Suppressor macrophage treated with lipopolysaccharide for 4 hours (primary cell): Measurements from ENCODE around the gene CDC20B.
"Not testable (repeated sequence)": the region's sequence is repeated elsewhere in the genome, so short reads cannot be mapped to it uniquely, and the experiment has no call there.

Experiments
- DNase-seq: peaks from one replicate; pipeline ENCODE4 v3.0.0-alpha.2; 2020

CDC20B gene

DNA sequence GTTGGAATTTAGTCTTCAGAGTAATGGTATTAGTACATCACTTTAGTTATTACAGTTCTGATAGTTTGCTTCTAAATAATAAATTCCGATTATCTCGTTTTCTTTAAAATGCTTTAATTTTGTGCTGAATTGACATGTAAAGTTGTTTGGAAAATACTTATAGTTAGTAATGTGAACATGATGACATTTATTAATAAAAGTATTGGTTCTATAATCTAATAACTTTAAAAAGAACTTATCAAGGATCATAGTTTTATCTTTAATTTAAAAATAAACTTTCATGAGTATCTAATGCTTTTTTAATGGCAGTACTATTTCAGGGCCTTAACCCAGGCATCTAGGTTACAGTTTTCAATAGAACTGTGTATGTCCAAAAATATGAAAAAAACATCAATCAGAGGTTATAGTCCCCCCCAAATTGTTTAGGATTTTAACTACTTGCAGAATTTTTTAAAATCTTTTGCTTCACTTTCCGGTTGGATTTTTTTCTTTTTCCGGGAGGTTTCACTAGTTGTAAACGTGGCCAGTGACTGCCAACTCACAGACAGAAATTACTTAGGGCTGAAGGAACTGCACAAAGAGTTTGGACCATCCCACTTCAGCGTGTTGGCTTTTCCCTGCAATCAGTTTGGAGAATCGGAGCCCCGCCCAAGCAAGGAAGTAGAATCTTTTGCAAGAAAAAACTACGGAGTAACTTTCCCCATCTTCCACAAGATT is 12.3 kb downstream of the CDC20B start:
- no peak for DNase-seq

- DNase-seq = peak; percentile 60
Measured at GRCh38 chr5:55159763-55160492, 13.0 kb downstream of the CDC20B start, which contains the start of gene GPX8. Gene GPX8 (plus strand): TSS chr5:55160171. CDS start chr5:55160193, 22 bp downstream.

DNA sequence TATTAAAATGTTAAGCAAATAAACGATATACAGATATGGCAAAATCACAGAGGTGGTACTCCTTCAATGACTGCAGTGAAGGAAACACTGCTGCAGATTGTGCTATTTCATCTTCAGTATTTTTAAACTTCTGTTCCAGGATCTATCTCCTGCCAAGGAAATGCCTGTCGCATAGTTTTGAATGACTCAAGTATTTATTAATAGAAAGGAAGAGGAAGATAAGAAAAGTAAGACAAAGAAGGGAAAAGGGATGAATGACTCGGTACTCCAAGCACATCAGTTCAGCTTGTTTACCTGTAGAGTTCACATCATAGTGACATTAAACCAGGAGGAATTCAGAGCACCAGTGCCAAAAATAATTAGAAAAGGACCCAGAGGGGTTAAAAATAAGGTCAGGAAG is 18.1 kb downstream of the CDC20B start:
- DNase-seq = no peak

DNA sequence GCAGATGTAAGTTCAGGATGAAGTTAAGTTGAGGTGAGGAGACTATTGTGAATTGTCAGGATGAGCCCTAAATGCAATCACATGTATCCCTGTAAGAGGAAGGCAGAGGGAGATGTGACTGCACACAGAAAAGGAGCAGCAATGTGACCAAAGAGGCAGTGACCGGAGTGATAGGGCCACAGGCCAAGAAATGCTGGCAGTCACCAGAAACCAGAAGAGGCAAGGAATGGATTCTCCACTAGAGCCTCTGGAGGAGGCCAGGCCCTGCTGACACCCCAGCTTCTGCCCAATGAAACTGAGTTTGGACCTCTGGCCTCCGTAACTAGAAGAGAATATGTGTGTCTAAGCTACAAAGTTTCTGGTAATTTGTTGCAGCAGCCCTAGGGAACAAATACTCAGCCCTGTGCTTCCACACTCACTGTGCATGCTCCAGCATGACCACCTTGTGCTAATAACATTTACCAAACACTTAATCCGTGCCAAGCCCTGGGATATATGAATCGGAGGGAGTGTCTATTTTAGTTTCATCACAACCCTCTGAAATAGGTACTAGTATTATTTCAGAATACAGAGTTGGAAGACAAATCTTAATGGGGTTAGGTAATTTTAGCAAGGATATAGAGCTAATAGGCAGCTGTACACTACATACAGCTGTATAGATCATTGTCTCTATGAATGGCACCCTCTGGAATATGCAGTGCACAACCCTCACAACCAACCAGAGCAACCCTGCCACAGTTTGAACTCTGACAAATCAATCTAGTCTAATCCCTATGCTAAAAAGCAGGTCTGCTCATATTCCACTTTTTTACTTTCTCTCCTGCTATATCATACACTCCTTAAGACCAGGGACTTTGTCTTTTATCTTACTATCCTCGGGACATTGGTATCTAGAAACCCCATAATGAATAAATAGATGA is 20.8 kb downstream of the CDC20B start:
- no peak for DNase-seq

DNA sequence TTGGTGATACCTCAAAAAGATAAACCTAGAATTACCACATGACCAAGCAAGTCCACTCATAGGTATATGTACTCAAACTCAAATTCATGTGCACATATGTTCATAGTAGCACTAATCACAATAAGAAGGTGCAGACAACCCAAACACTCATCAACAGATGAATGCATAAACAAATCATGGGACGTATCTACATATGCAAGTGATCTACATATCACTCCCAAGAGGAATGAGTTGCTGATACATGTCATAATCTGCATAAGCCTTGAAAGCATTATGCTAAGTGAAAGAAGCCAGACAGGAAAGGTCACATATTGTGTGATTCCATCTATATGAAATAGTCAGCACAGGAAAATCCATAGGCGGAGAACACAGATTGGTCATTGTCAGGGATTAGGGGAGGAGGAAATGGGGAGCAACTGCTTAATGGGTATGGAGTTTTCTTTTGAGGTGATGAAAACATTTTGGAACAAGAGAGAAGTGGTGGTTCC is 23.6 kb downstream of the CDC20B start:
- no peak for DNase-seq

GRCh38 chr5:55146543-55147151 is 26.3 kb downstream of the CDC20B start:
- DNase-seq = peak; percentile 87

DNA sequence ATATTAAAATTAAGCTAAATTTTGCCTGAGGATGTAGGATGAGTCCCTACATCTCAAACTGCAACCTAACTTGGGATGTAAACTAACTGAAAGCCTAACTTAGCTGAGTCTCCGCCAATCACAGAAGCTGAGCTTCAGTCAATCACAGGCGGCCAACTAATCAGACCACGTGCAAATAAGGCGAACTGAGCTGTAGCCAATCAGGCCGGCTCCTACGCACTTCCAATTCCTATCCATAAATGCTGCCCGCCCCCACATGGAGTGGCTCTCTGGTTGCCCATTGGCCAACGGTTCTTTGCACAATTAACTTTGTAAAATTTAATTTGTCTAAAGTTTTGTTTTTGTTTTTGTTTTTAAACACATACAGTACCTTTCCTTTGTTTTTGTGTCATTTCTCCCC is 26.9 kb downstream of the CDC20B start:
- DNase-seq = no peak

GRCh38 chr5:55143624-55144023 is 29.4 kb downstream of the CDC20B start:
- DNase-seq = no peak

DNA sequence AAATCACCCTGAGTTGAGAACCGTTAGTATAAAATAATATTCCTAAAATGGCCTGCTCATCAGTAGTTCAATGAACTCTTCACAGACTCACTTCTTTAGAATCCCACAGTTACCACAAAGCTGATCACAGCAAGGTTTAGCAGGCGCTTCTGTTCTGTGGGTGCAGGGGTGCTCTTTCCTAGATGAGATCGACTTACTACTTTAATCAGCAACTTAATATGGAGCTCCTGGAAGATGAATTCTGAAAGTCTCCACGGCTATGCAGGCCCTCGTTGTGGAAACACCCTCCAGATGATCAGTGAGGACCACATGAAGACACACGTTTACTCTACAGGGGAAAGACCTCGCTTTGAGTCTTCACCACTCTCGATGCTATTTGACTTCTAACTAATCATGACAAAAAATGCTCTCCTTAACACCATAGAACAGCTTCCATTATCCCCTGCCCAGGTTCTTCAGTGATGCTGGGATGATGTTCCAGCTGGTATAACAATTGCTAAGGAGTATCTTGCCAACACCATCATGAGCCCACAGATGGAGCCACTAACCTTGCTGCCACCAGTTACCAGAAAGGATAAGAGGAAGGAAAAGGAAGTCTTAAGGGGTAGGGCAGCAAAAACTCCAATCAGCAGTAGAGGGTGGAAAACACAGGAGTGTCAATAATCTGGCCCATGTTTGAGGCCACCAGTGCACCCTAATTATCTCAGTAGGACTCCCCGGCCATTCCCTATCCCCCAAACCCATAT is 30.9 kb downstream of the CDC20B start:
- no peak for DNase-seq

DNA sequence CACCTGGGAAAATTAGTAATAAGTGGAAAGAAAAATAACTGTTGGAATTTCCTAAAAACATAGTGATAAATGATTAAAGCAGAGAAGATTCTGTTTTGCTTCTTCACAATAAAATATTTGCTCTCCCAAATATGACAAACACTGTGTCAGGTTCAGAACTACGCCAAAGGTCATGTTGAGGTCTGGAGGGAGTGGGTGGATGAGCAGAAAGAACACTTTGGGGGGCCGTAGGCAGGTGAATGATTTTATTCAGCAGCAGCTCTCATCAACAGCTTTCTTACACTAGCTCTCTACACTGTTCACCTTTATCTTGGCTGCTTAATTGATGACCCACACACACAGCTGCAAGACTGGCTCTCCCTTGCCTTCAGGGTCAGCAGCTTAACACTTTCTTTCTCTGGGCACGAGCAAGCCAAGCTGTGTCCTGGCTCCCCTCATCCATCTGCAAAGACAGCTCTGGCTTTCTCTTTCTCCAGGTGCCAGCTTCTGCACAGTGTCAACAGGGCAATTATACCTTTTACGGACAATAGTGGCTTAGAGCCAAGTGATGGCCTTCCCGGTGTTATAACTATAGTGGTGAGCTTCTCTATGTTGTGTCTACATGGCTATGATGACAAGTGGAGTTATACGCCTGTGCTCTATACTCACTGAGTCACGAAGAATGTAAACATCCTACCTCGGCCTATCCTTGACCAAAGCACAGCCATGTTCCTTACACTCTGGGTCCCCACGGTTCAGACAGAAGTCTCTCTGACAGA is 31.9 kb downstream of the CDC20B start:
- DNase-seq = no peak

- DNase-seq = no peak
Measured at GRCh38 chr5:55136521-55136920, 36.5 kb downstream of the CDC20B start.

DNA sequence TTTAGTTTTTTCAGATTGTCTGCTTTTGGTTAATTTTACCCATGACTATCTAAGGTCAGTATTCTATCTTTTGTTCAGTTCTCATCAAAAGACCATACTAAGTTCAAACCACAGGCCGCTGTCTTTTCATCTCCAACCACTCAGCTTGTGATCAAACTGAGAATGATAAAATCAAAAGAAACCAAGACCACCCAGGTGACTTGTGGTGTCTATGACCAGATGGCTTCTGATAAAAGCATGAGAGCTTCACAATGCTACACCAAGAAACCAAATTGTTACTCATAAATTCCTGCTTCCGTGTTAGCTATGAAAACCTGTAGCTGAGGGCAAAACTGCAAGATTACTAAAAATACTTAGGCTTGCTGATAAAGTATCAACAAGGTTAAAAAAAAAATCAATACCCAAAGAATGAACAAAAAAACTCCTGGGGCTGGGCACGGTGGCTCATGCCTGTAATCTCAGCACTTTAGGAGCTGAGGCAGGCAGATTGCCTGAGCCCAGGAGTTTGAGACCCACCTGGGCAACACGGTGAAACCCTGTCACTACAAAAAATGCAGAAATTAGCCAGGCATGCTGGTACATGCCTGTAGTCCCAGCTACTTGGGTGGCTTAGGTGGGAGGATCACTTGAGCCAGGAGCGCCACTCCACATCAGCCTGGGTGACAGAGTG is 38.8 kb downstream of the CDC20B start:
- DNase-seq = no peak

DNA sequence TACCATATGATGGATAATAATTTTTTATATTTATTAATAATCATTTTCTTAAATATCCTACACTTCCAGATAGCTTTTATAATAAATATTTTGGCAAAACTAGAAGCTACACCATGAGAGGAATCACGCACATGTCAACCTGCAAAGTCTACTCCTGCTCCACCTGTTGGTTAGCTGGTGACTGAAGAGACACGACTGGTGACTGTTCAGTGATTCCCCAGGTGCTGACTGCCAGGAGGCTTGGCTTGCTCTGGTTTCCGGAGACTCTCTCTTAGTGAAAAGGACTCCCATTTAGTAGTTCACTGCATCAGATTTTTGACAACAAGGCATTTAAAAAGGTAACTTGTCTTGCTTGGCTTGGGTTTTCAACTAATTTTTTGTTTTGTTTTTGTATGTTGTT is 49.6 kb downstream of the CDC20B start:
- DNase-seq = no peak

DNA sequence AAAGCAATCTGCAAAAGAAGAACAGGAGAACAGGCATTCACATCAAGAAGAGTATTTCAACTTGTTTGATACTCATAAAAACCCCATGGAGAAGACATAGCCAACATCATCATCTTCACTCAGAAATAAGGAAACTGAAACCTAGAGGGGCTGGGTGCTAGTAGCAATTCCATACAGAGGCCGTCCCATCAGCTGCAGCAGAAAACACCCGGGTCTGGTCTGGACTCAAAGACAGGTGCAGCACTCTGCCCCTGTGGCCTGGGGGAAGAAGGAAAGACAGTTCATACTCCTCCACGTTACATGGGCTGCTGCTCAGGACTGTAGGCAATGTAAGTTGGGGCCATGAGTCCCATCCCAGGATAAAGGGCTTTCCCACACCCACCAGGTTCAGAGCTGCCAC is 58.9 kb downstream of the CDC20B start:
- no peak for DNase-seq

DNA sequence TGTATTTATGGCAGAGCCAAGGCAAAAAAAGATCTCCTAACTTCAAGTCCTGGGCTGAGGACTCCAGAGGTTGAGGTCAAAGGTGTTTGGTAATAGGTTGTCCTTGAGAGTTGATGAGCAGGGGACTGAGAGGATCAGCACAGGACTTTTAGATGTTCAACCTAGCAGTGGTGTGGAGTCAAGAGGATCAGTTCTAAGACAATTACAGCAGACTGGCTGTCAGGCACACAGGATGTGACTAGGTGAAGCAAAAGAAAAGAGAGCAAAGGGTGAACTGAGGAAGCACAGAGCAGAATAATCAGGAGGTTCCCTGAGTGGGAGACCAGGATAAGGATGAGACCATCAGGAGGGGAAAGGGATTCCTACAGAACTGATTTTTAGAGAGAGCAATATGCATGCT is 59.6 kb downstream of the CDC20B start:
- DNase-seq = no peak

GRCh38 chr5:55110217-55110616 is 62.8 kb downstream of the CDC20B start:
- DNase-seq = no peak

DNA sequence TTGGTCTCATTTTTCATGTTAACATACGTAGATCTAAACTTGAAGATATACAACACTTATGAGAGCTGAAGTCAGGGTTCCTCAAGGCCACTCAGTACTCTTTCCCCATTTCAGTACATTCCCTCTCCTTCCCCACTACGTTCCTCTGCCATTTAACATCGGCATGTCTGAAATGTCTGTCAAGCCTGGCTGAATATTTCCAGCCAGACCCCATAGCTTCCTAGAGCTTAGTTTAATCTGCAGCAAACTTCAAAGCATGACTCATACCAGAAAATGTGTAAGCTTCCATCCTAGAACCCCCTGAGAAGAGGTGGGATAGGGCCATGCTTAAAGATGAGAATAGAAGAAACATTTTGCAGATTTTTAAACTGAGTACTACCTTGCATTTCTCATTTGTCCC is 64.3 kb downstream of the CDC20B start:
- DNase-seq = no peak

GRCh38 chr5:55105976-55106375 is 67.0 kb downstream of the CDC20B start:
- DNase-seq = not testable (repeated sequence)

DNA sequence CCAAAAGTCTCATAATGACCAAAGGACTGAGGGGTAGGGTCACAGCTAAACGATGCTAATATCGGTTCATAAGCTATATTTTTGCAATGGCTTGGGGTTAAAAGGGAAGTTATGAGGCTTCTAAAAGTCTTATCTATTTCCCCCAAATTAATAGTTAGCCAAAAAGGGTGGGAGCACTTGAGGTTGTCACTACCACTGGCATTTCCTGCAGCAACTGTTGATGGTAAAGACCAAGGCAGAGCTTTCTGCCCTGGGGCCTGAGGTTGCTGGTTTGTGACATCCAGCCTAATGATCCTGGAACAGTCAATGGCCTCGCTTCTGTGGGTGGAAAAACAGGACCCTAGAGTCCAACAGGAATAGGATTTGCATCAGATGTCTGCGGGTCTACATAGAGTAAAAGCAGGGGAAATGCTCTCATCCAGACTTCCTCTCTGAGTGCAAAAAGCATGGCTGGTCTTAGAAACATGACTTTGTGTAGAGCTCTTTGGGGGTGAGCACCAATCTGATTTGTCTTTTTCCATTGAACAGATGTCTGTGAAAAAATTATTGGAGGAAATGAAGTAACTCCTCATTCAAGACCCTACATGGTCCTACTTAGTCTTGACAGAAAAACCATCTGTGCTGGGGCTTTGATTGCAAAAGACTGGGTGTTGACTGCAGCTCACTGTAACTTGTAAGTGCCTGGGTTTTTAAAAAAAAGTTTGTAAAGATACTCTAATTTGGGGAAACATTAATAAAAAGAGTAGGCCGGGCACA is 67.9 kb downstream of the CDC20B start:
- DNase-seq = no peak
